Parathyroid adenoma (tissue), 2 donors: ENCODE data around the gene NAGLU.
"Not testable (repeated sequence)": the region's sequence is repeated elsewhere in the genome, so short reads cannot be mapped to it uniquely, and the experiment has no call there.

Source experiments
- H2AFZ ChIP-seq: fragments of 300-600 bp; sonication (generic); one replicate; pipeline ENCODE4 v1.7.0; 2017; ENCODE audit warnings: antibody characterized with exemption, mild to moderate bottlenecking
- H3K27ac ChIP-seq: fragments of 300-600 bp; sonication (generic); one replicate; pipeline ENCODE4 v1.7.0; 2017
- H3K27me3 ChIP-seq: fragments of 300-600 bp; sonication (generic); one replicate; pipeline ENCODE4 v1.7.0; 2017; ENCODE audit warnings: low read length; ENCODE audit not compliant: control insufficient read depth, insufficient read depth
- H3K36me3 ChIP-seq: fragments of 300-600 bp; sonication (generic); one replicate; pipeline ENCODE4 v1.7.0; 2017; ENCODE audit warnings: low read length; ENCODE audit not compliant: control insufficient read depth, insufficient read depth
- H3K4me1 ChIP-seq: fragments of 300-600 bp; sonication (generic); one replicate; pipeline ENCODE4 v1.7.0; 2017; ENCODE audit warnings: control low read depth
- H3K4me2 ChIP-seq: fragments of 300-600 bp; sonication (generic); one replicate; pipeline ENCODE4 v1.7.0; 2017; ENCODE audit warnings: low read length
- H3K4me3 ChIP-seq: fragments of 300-600 bp; sonication (generic); one replicate; pipeline ENCODE4 v1.7.0; 2017; ENCODE audit warnings: low read depth, low read length
- H3K79me2 ChIP-seq: fragments of 300-600 bp; sonication (generic); one replicate; pipeline ENCODE4 v1.7.0; 2017; ENCODE audit warnings: control low read depth
- H3K9ac ChIP-seq: fragments of 300-600 bp; sonication (generic); one replicate; pipeline ENCODE4 v1.7.0; 2017; ENCODE audit warnings: mild to moderate bottlenecking
- H3K9me3 ChIP-seq: fragments of 300-600 bp; sonication (generic); one replicate; pipeline ENCODE4 v1.7.0; 2017; ENCODE audit warnings: low read length; ENCODE audit not compliant: control insufficient read depth
- TF ChIP-seq, protein P1 (sequence below): fragments of 300-600 bp; sonication (generic); IDR thresholded peaks from one replicate; pipeline ENCODE4 v1.7.0; 2017; ENCODE audit warnings: antibody characterized with exemption, mild to moderate bottlenecking
- donor health status: primary hyperparathyroidism.

Gene NAGLU

DNA sequence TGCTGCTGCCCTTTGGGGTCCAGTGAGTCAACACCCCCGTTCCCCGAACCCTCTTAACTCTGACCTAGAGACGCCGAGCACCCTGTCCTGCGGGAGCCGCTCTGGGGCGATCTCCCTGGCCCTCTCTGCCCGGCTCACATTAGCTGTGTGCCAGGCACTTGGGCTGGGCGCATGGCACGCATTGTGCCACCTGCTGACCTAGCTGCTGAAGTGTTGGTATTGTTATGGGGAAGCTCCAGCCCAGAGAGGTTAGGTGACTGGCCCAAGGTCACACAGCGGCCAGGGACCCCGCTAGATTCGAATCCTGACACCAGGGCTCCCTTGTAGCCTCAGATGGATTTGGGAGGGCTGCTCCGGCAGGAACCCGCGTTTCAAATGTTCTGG, 17.8 kb downstream of the NAGLU start:
- peak overlapping the region; percentile 96 for H3K4me3 ChIP-seq
- peak overlapping the region; percentile 96 for H2AFZ ChIP-seq
- peaks cover 4% of the 10 kb centered on the region for H3K79me2 ChIP-seq
- peak overlapping the region; percentile 89 for H3K27ac ChIP-seq
- peak overlapping the region; percentile 77 for H3K9ac ChIP-seq
- peak overlapping the region; percentile 97 for H3K4me2 ChIP-seq
- peaks cover 4% of the 10 kb centered on the region for H3K4me1 ChIP-seq
- no peaks in the 10 kb centered on the region for H3K36me3 ChIP-seq
- no peaks in the 10 kb centered on the region for H3K9me3 ChIP-seq
- TF ChIP-seq, protein P1, sequence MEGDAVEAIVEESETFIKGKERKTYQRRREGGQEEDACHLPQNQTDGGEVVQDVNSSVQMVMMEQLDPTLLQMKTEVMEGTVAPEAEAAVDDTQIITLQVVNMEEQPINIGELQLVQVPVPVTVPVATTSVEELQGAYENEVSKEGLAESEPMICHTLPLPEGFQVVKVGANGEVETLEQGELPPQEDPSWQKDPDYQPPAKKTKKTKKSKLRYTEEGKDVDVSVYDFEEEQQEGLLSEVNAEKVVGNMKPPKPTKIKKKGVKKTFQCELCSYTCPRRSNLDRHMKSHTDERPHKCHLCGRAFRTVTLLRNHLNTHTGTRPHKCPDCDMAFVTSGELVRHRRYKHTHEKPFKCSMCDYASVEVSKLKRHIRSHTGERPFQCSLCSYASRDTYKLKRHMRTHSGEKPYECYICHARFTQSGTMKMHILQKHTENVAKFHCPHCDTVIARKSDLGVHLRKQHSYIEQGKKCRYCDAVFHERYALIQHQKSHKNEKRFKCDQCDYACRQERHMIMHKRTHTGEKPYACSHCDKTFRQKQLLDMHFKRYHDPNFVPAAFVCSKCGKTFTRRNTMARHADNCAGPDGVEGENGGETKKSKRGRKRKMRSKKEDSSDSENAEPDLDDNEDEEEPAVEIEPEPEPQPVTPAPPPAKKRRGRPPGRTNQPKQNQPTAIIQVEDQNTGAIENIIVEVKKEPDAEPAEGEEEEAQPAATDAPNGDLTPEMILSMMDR: no peak
- no peaks in the 10 kb centered on the region for H3K27me3 ChIP-seq

DNA sequence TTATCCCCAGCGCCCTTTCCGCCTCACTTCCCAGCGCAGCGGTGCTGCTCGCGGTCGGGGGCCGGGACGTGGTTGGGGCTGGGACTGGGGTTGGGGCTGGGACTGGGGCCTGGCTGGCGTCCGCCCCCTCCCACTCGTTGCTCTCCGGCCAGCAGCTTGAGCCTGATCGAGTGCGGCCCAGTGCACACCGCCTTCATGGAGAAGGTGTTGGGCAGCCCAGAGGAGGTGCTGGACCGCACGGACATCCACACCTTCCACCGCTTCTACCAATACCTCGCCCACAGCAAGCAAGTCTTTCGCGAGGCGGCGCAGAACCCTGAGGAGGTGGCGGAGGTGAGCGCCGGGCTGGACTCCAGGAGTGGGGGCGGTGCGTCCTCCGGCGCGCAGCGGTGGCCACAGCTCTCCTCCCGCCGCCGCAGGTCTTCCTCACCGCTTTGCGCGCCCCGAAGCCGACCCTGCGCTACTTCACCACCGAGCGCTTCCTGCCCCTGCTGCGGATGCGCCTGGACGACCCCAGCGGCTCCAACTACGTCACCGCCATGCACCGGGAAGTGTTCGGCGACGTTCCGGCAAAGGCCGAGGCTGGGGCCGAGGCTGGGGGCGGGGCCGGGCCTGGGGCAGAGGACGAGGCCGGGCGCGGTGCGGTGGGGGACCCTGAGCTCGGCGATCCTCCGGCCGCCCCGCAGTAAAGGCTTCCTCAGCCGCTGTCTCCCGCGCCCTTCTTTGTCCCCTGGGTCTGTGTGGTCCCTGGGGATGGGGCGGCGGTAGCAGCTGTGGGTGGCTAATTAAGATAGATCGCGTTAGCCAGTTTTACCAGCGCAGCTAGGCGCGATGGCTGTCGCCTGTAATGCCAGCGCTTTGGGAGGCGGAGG, 18.4 kb downstream of the NAGLU start:
- Histone ChIP-seq H3K4me3 (peak overlapping the region; percentile 96), H3K4me2 (peak overlapping the region; percentile 97), H3K4me1 (peaks cover 4% of the 10 kb centered on the region), H3K27ac (peak overlapping the region; percentile 89), H3K9ac (peak overlapping the region; percentile 77), H3K9me3 (no peaks in the 10 kb centered on the region), H3K36me3 (no peaks in the 10 kb centered on the region), H3K27me3 (no peaks in the 10 kb centered on the region), H2AFZ (peak overlapping the region; percentile 96), H3K79me2 (peaks cover 4% of the 10 kb centered on the region)
- TF ChIP-seq, protein P1: peak; percentile 21

DNA sequence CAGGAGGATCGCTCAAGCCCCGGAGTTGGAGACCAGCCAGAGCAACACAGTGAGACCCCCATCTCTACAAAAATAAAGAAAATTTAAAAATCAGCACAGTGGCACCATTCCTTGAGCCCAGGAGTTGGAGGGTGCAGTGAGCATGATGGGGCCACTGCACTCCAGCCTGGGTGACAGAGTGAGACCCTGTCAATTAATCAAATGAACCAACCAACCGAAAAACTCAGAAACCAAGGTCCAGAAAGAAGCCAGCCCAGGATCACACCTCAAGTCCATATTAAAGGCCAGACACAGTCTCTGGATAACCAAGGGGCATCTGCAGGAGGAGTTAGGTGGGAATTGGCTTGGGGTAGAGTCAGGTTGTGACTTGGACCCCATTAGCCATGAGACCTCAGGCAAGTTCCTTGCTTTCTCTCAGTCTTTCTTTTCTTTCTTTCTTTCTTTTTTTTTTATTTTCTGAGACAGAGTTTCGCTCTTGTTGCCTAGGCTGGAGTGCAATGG, 19.1 kb downstream of the NAGLU start:
- Histone ChIP-seq H3K27ac (peak overlapping the region; percentile 89), H3K9me3 (no peaks in the 10 kb centered on the region), H3K79me2 (peaks cover 4% of the 10 kb centered on the region), H3K4me1 (peaks cover 4% of the 10 kb centered on the region), H3K9ac (peak overlapping the region; percentile 77), H3K4me2 (peak overlapping the region; percentile 97), H3K4me3 (peak overlapping the region; percentile 96), H3K36me3 (no peaks in the 10 kb centered on the region), H3K27me3 (no peaks in the 10 kb centered on the region), H2AFZ (peak overlapping the region; percentile 96)
- TF ChIP-seq, protein P1: no peak

DNA sequence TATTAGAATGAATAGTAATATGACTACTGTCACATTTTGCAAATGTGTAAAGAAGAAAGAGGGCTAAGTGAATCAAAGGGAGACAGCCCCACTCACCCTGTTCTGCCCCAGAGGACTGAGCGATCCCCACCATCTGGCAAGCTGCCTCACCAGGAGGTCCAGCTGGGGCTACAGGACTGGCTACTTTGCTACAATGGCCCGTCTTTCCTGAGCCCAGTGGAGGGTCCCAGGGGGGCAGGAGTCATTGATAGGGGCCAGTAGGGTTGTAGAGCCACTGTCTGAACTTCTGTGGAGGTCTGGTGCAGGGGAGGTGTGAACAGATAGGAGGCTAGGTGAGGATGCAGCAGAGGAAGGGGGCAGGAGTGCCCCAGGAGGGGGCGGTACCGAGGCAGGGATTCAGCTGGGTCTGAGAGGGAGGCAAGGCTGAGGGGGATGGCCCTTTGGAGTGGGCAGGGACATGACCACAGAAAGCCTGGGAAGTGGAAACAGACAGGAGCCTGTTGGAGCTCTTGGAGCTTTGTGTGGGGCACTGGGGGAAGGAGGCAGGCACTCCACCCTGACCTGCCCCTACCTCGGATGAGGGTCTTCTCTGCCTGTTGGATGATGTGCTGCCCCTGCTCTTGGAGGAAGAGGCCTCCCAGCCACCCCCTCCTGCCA, 20.0 kb downstream of the NAGLU start:
- H3K9me3 ChIP-seq, H2AFZ ChIP-seq, H3K27ac ChIP-seq, H3K4me3 ChIP-seq, H3K79me2 ChIP-seq, H3K4me2 ChIP-seq, H3K27me3 ChIP-seq, H3K36me3 ChIP-seq, H3K9ac ChIP-seq, H3K4me1 ChIP-seq: not testable (repeated sequence)

DNA sequence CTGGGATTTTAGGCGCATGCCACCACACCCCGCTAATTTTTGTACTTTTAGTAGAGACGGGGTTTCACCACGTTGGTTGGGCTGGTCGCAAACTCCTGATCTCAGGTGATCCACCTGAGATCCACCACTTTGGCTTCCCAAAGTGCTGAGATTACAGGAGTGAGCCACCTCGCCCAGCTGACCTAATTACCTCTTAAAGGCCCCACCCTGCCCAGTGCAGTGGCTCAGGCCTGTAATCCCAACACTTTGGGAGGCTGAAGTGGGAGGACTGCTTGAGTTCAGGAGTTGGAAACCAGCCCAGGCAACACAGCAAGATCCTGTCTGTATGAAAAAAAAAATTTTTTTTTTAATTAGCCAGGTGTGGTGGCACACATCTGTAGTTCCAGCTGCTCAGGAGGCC, 23.0 kb downstream of the NAGLU start:
- no peaks in the 10 kb centered on the region for H3K9me3 ChIP-seq
- TF ChIP-seq, protein P1: no peak
- no peak overlapping the region for H3K9ac ChIP-seq
- no peak overlapping the region for H3K4me2 ChIP-seq
- H2AFZ ChIP-seq: no peak overlapping the region
- H3K36me3 ChIP-seq: no peaks in the 10 kb centered on the region
- peaks cover 23% of the 10 kb centered on the region for H3K79me2 ChIP-seq
- no peak overlapping the region for H3K27ac ChIP-seq
- no peak overlapping the region for H3K4me3 ChIP-seq
- H3K27me3 ChIP-seq: no peaks in the 10 kb centered on the region
- H3K4me1 ChIP-seq: peaks cover 11% of the 10 kb centered on the region
